ENCODE data around the gene HS6ST2.

HS6ST2 gene

DNA sequence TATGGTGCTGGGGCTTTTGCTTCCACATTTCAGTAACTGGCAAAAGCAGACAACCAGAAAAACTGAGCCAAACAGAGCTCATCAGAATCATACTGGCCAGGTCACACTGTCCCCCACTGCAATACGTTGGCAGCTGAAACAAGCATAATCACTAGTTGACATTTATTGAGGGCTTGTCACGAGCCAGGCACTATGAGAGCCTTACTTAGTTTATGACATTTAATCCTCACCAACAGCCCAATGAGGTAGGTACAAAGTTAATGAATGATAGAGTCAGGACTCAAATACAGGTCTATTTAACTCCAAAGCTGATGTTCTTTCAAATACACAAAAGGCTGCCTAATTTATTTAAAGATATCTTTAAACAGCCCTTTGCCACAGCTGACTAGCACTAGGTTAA lies 295.6 kb downstream of the HS6ST2 start:
- no peak for DNase-seq
- H3K4me1 Mint-ChIP-seq (ENCODE audit: low read depth) = no peaks in the 10 kb centered on the region
- no peaks in the 10 kb centered on the region for H3K9me3 Mint-ChIP-seq
- H3K36me3 Mint-ChIP-seq (ENCODE audit: low read depth) = no peaks in the 10 kb centered on the region
- H3K4me3 Mint-ChIP-seq = no peak overlapping the region
- peaks cover 71% of the 10 kb centered on the region for H3K27me3 Mint-ChIP-seq
- H3K27ac Mint-ChIP-seq = no peak overlapping the region

DNA sequence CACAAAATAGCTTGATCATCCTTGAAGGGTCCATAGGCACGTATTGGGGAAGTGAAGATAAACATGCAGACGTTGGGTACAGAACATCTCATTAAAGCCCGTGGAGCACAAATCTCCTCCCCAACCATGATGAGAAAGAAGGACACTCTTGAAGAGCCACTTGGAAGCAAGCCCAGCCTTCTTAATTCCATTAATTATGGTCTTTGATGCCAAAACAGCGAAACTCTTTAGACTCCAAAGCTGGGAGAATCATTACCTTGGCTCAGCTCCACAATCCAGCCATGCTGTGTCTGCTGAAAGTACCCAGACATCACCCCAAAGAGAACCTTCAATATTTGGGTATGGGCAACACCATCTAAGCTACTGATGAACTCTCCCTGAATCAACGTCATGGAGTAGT lies 300.6 kb downstream of the HS6ST2 start:
- H3K36me3 Mint-ChIP-seq (ENCODE audit: low read depth) = no peaks in the 10 kb centered on the region
- no peak overlapping the region for H3K4me3 Mint-ChIP-seq
- H3K27ac Mint-ChIP-seq = no peak overlapping the region
- no peaks in the 10 kb centered on the region for H3K9me3 Mint-ChIP-seq
- no peaks in the 10 kb centered on the region for H3K4me1 Mint-ChIP-seq (ENCODE audit: low read depth)
- peaks cover 65% of the 10 kb centered on the region for H3K27me3 Mint-ChIP-seq
- no peak for DNase-seq

DNA sequence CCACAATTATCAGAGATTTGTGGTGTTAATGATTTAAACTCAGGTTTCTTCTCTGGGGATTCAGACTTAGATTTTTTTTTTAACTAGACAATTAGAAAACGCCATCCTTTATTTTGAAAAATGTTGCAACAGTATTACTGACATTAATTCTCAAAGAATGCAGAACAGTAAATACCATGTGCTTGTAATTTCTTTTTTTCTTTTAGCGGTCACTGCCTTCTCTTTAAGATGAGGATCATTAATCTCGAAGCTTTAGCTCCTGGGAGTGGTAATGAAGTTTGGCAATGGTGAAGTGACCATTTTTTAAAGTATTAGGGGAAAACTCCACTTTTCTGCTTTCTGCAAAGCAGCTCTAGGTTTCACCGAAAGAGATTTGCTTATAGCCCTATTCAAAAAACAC lies 305.6 kb downstream of the HS6ST2 start:
- Mint-ChIP-seq H3K9me3 (no peaks in the 10 kb centered on the region), H3K4me1 (ENCODE audit: low read depth) (no peaks in the 10 kb centered on the region), H3K27me3 (peaks cover 55% of the 10 kb centered on the region), H3K4me3 (no peak overlapping the region), H3K36me3 (ENCODE audit: low read depth) (no peaks in the 10 kb centered on the region), H3K27ac (no peak overlapping the region)
- DNase-seq = no peak

DNA sequence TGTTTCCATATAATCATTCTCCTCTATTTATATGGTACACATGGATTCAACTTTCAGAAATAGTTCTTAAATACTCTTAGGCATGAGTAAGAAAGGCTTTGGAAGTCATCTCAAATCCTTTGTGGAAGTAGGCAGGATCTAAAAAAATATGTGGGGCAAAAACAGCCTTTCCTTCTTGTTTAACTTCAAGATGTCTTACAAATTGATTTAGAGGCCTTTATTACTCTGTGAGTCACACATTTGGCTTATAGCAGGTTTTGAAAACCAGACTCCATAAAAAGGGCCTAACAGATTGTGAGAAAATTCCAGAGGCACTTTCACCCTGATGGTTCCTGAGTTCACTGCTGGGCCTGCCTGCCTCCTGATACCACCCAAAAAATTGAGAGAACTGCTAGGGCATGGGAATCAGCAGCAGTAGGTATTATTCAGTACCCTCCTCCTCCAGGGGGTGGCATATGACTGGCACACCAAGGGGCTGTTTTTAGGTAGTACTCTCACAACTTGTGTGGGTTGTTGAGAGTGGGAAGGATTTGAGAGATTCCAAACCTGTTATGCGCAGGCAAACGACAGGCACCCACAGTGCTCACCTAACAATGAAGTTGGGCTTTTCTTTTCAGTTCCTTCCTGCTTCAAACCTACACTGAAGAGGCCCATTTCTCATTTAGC lies 306.9 kb downstream of the HS6ST2 start:
- H3K4me3 Mint-ChIP-seq = no peak overlapping the region
- H3K27me3 Mint-ChIP-seq = peaks cover 52% of the 10 kb centered on the region
- H3K4me1 Mint-ChIP-seq (ENCODE audit: low read depth) = no peaks in the 10 kb centered on the region
- no peak for DNase-seq
- no peaks in the 10 kb centered on the region for H3K9me3 Mint-ChIP-seq
- H3K27ac Mint-ChIP-seq = no peak overlapping the region
- H3K36me3 Mint-ChIP-seq (ENCODE audit: low read depth) = no peaks in the 10 kb centered on the region

DNA sequence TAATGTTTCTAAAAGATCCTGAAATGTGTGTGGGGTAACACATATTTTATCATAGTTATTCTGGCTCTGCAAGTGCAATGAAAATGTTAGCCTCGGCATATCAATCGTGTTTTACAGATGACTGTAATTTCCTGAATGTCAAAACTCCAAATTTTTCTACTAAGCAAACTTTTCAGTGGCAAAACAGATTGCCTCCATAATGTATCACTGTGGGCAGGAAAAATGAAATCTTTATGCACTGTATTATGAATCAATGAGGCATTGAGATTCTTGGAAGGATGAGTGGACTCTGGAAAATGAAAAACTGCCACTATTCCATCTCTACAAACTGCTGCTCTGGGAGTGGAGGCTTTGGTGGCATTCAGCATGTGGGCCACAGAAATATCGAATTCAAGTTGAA lies 309.5 kb downstream of the HS6ST2 start:
- Mint-ChIP-seq H3K4me3 (no peak overlapping the region), H3K4me1 (ENCODE audit: low read depth) (no peaks in the 10 kb centered on the region), H3K36me3 (ENCODE audit: low read depth) (no peaks in the 10 kb centered on the region), H3K27ac (no peak overlapping the region), H3K9me3 (no peaks in the 10 kb centered on the region), H3K27me3 (peaks cover 50% of the 10 kb centered on the region)
- DNase-seq = no peak

DNA sequence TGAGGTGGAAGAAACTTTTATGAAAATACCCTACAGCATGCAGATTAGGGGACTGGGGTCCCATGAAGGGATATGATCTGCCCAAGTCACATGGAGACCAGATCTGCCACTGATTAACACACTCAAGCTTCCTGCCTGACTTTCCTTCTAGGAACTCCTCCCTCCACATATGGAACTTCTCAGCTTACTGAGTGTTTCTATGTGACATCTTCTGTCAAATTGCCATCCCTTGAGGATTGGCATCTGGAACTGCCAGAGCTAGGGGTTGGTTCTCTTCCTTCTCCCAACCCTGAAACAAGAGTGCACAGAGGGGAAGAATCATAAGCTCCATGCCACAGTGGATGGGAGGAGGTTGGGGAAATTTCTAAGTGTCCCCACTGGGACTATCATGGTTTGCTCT lies 319.0 kb downstream of the HS6ST2 start:
- Mint-ChIP-seq H3K9me3 (no peaks in the 10 kb centered on the region), H3K4me3 (no peak overlapping the region), H3K27me3 (peaks cover 51% of the 10 kb centered on the region), H3K27ac (no peak overlapping the region), H3K36me3 (ENCODE audit: low read depth) (no peaks in the 10 kb centered on the region), H3K4me1 (ENCODE audit: low read depth) (no peaks in the 10 kb centered on the region)
- DNase-seq = no peak

DNA sequence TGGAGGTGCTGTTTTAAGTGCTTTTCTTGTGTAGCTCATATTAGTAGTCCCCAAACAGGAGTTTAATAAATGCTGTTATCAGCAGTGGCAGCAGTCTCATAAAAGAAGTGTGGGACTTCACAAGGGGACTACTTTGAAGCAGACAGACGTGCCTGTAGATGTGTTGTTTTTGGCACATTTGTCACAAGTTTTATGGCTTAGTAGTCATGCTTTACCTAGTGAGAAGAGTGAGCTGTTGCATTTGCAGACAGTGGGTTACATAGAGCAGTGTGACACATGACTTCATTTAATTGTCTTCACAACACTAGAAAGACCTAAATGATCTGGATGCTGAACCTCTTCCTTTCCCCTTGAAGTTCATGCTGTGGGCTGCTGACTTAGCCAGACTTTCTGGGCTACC lies 320.1 kb downstream of the HS6ST2 start:
- Mint-ChIP-seq H3K4me3 (no peak overlapping the region), H3K36me3 (ENCODE audit: low read depth) (no peaks in the 10 kb centered on the region), H3K9me3 (no peaks in the 10 kb centered on the region), H3K27ac (no peak overlapping the region), H3K4me1 (ENCODE audit: low read depth) (no peaks in the 10 kb centered on the region), H3K27me3 (peaks cover 48% of the 10 kb centered on the region)
- no peak for DNase-seq

DNA sequence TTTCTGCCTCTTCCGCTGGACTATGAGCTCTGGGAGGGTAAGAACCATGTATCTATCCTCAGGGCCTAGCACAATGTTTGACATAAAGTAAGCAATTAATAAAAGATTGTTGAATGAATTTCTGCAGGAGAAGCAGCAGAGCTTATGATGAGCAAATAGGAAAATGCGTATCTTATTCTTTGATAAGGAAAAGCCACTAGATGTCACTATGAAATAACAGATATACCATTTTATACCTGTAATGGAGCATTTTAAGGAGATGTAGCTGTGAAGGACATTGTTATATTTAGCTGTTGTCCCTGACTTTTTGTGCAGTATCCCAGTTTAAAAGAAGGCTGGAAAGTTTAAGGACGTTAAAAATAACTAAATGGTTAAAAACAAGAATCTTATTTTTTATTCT lies 322.3 kb downstream of the HS6ST2 start:
- Mint-ChIP-seq H3K4me1 (ENCODE audit: low read depth) (no peaks in the 10 kb centered on the region), H3K27me3 (peaks cover 45% of the 10 kb centered on the region), H3K4me3 (no peak overlapping the region), H3K36me3 (ENCODE audit: low read depth) (no peaks in the 10 kb centered on the region), H3K27ac (no peak overlapping the region), H3K9me3 (no peaks in the 10 kb centered on the region)
- no peak for DNase-seq

DNA sequence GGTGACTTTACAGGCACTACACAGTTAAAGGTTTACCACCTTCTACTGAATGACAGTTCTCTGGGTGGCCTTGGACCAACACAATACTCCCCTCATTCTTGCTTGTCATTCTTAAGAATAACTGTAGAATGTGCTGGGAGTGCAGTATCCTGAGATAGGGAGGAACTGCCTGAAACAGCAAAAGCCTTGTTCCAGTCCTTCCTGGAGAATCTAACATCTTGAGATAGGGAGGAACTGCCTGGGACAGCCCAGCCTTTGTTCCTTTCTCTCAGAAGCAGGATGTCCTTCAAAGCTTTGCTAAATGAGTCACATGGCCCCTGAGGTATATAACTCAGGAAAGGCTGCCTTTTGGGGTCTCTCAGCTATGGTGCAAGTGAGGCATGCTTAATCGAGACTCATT lies 323.9 kb downstream of the HS6ST2 start:
- Mint-ChIP-seq H3K9me3 (no peaks in the 10 kb centered on the region), H3K36me3 (ENCODE audit: low read depth) (no peaks in the 10 kb centered on the region), H3K4me1 (ENCODE audit: low read depth) (no peaks in the 10 kb centered on the region), H3K27ac (no peak overlapping the region), H3K4me3 (no peak overlapping the region), H3K27me3 (peaks cover 45% of the 10 kb centered on the region)
- DNase-seq = no peak

DNA sequence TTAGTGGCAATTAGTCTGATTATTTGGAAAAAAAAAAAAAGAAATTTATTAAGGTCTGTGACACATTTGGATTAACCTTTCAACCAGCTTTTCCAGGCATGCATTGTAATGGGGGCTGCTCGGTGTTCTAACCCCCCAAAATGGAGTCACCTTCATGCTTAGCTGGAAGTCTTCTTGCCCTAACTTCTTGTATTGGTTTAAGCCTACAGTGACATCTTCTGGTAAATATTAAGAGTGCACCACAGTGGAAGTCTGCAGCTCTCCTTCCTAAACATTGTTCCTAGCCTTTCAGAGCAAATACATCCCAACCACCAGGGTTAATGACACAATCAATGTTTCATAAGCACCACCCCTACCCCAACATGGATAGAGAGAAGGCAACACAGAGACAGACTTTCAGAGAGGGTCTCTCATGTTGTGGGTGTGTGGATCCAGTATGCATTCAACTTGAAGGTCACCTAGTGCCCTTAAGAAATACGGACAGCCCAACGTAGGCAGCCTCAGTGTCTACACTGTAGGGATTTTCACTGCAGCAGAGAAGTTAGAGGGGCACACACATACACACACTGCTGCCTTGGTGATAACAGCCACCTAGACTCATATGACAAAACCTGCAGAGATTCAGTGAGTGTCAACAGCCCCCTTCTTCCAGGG lies 326.7 kb downstream of the HS6ST2 start:
- no peak overlapping the region for H3K27ac Mint-ChIP-seq
- H3K4me3 Mint-ChIP-seq = no peak overlapping the region
- peaks cover 56% of the 10 kb centered on the region for H3K27me3 Mint-ChIP-seq
- H3K4me1 Mint-ChIP-seq (ENCODE audit: low read depth) = no peaks in the 10 kb centered on the region
- DNase-seq = no peak
- no peaks in the 10 kb centered on the region for H3K9me3 Mint-ChIP-seq
- H3K36me3 Mint-ChIP-seq (ENCODE audit: low read depth) = no peaks in the 10 kb centered on the region

DNA sequence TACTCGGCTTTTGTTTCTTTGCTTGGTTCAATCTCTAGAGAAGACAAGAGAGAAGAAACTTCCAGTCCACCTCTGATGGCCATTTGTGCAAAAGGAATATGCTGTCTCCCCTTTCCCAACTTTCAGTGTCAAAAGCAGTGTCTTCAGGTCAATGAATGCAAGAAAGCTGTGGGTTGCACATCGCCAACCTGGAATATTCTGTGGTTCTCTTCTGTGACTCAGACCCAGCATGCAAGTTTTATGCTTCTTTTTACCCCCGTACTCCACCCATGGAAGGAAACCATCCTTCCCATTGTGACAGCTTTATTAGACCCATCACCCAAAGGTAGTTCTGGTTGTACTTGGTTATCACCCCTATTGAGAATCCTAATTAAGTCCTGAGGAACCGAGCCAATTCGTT lies 334.0 kb downstream of the HS6ST2 start:
- H3K4me3 Mint-ChIP-seq = no peak overlapping the region
- DNase-seq = no peak
- no peak overlapping the region for H3K27ac Mint-ChIP-seq
- no peaks in the 10 kb centered on the region for H3K9me3 Mint-ChIP-seq
- peaks cover 8% of the 10 kb centered on the region for H3K4me1 Mint-ChIP-seq (ENCODE audit: low read depth)
- peaks cover 62% of the 10 kb centered on the region for H3K27me3 Mint-ChIP-seq
- H3K36me3 Mint-ChIP-seq (ENCODE audit: low read depth) = no peaks in the 10 kb centered on the region

DNA sequence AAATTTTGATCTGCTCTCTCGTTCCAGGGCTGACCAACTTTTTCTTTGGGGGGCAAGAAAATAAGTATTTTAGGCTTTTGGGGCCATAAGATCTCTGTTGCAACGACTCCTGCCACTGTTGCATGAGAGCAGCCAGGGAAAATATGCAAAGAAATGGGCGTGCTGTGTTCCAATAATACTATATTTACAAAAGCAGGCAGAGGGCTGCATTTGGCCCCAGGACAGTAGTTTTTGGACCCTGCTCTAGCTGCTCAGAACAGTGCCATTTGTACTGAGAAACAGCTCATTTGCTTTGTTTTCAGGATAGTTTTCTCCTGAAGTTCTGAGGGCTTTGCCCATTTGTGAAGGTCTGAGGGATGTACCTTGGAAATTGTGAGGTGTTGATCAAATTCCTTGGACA lies 334.5 kb downstream of the HS6ST2 start:
- Mint-ChIP-seq H3K27ac (no peak overlapping the region), H3K4me3 (no peak overlapping the region), H3K36me3 (ENCODE audit: low read depth) (no peaks in the 10 kb centered on the region), H3K4me1 (ENCODE audit: low read depth) (peaks cover 8% of the 10 kb centered on the region), H3K9me3 (no peaks in the 10 kb centered on the region), H3K27me3 (peaks cover 63% of the 10 kb centered on the region)
- DNase-seq = no peak

DNA sequence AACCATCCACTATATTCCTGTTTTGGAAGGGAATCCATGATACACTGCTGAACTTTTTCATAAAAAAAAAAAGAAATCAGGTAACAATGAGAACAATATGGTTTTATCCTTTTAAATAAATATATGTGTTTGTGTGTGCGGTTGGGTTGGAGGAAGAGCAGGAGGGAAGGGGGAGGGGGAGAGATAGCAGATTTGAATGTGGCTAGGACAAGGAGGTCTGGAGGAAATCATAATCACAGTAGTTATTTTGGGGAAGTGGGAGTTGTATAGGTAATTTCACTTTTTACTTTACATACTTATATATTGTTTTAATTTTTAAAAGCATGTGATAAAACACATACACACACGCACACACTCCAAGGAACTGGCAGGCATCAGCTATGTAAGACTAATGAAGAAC lies 335.1 kb downstream of the HS6ST2 start:
- no peak overlapping the region for H3K27ac Mint-ChIP-seq
- peaks cover 8% of the 10 kb centered on the region for H3K4me1 Mint-ChIP-seq (ENCODE audit: low read depth)
- DNase-seq = no peak
- H3K36me3 Mint-ChIP-seq (ENCODE audit: low read depth) = no peaks in the 10 kb centered on the region
- no peak overlapping the region for H3K4me3 Mint-ChIP-seq
- no peaks in the 10 kb centered on the region for H3K9me3 Mint-ChIP-seq
- H3K27me3 Mint-ChIP-seq = peaks cover 58% of the 10 kb centered on the region

DNA sequence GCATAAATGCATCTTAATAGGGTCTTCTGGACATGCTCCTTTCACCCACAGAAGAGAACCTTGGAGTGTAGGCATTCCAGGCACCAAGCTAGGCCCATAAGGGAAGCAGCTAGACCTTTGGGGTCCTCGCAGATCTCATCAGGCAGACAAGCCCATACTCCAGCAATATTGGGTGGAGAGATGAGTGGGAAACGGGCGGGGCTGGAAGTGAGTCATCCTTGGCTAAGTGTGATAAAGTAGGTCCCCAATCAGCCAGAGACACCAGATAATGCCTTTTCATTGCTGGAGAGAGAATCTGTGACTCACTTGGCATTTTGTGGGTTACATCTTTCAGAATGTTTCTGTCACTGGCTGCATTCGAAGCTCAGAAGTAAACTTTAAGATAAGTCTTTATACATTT lies 336.3 kb downstream of the HS6ST2 start:
- Mint-ChIP-seq H3K4me3 (no peak overlapping the region), H3K4me1 (ENCODE audit: low read depth) (peaks cover 8% of the 10 kb centered on the region), H3K36me3 (ENCODE audit: low read depth) (no peaks in the 10 kb centered on the region), H3K9me3 (no peaks in the 10 kb centered on the region), H3K27me3 (peaks cover 54% of the 10 kb centered on the region), H3K27ac (peak overlapping the region; percentile 30)
- peak; percentile 66 for DNase-seq

DNA sequence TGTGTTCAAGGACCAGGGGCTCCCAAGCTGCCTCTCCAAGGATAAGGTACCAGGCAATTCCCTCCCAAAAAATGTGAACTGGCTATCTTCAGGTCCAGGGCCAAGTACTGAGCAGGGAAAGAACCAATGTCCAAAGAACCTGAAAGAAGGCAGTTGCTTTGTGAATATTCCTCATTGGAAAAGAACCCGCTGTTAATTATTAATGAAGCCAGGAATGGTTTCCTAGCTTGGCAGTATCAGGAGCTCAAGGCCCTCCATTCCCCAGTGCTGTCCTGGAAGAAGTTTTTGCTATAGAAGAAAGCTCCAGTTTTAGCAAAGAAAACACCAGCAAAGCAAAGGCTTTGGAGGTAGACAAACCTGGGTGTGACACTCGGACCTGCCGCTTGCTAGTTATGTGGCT lies 339.6 kb downstream of the HS6ST2 start:
- no peak for DNase-seq
- peaks cover 43% of the 10 kb centered on the region for H3K27me3 Mint-ChIP-seq
- H3K4me1 Mint-ChIP-seq (ENCODE audit: low read depth) = peaks cover 8% of the 10 kb centered on the region
- H3K36me3 Mint-ChIP-seq (ENCODE audit: low read depth) = no peaks in the 10 kb centered on the region
- H3K4me3 Mint-ChIP-seq = no peak overlapping the region
- no peak overlapping the region for H3K27ac Mint-ChIP-seq
- H3K9me3 Mint-ChIP-seq = no peaks in the 10 kb centered on the region
